ENCODE data around the gene SCMH1.
"Not testable (repeated sequence)": the region's sequence is repeated elsewhere in the genome, so short reads cannot be mapped to it uniquely, and the experiment has no call there.

SCMH1 gene

GRCh38 chr1:41211608-41212007 lies 30.5 kb downstream of the SCMH1 start:
- DNase-seq (ENCODE audit: low spot score), result not testable (repeated sequence)

- not testable (repeated sequence) for DNase-seq (ENCODE audit: low spot score)
Measured at GRCh38 chr1:41207053-41207452, 35.1 kb downstream of the SCMH1 start.

GRCh38 chr1:41200728-41201127 lies 41.4 kb downstream of the SCMH1 start:
- DNase-seq (ENCODE audit: low spot score), result no peak

GRCh38 chr1:41199375-41199774 lies 42.7 kb downstream of the SCMH1 start:
- DNase-seq (ENCODE audit: low spot score), result no peak

- DNase-seq (ENCODE audit: low spot score), result no peak
Measured at GRCh38 chr1:41192456-41193178, 49.5 kb downstream of the SCMH1 start.

- DNase-seq (ENCODE audit: low spot score), result no peak
Measured at GRCh38 chr1:41184446-41184845, 57.7 kb downstream of the SCMH1 start.

GRCh38 chr1:41178230-41178629 lies 63.9 kb downstream of the SCMH1 start:
- DNase-seq (ENCODE audit: low spot score), result not testable (repeated sequence)

- DNase-seq (ENCODE audit: low spot score), result no peak
Measured at GRCh38 chr1:41175546-41175945, 66.6 kb downstream of the SCMH1 start.

- peak; percentile 77 for DNase-seq (ENCODE audit: low spot score)
Measured at GRCh38 chr1:41174170-41174569, 67.9 kb downstream of the SCMH1 start.

GRCh38 chr1:41173651-41174050 lies 68.5 kb downstream of the SCMH1 start:
- DNase-seq (ENCODE audit: low spot score), result no peak

GRCh38 chr1:41171266-41171874 lies 70.7 kb downstream of the SCMH1 start:
- no peak for DNase-seq (ENCODE audit: low spot score)

- DNase-seq (ENCODE audit: low spot score), result no peak
Measured at GRCh38 chr1:41169799-41170180, 72.3 kb downstream of the SCMH1 start.

GRCh38 chr1:41169066-41169798 lies 72.9 kb downstream of the SCMH1 start:
- DNase-seq (ENCODE audit: low spot score), result no peak

GRCh38 chr1:41167667-41168066 lies 74.4 kb downstream of the SCMH1 start:
- DNase-seq (ENCODE audit: low spot score), result no peak

- DNase-seq (ENCODE audit: low spot score), result no peak
Measured at GRCh38 chr1:41164727-41165126, 77.4 kb downstream of the SCMH1 start.

- DNase-seq (ENCODE audit: low spot score), result no peak
Measured at GRCh38 chr1:41162441-41162840, 79.7 kb downstream of the SCMH1 start.

- DNase-seq (ENCODE audit: low spot score), result no peak
Measured at GRCh38 chr1:41161846-41162245, 80.3 kb downstream of the SCMH1 start.

- DNase-seq (ENCODE audit: low spot score), result no peak
Measured at GRCh38 chr1:41160498-41161110, 81.5 kb downstream of the SCMH1 start.

- DNase-seq (ENCODE audit: low spot score), result no peak
Measured at GRCh38 chr1:41158966-41159365, 83.1 kb downstream of the SCMH1 start.

- no peak for DNase-seq (ENCODE audit: low spot score)
Measured at GRCh38 chr1:41158147-41158875, 83.8 kb downstream of the SCMH1 start.

- DNase-seq (ENCODE audit: low spot score), result no peak
Measured at GRCh38 chr1:41155105-41155504, 87.0 kb downstream of the SCMH1 start.

- DNase-seq (ENCODE audit: low spot score), result no peak
Measured at GRCh38 chr1:41153750-41154274, 88.3 kb downstream of the SCMH1 start.
